ENCODE data around the gene EVC2. TPM values are rescaled to one million over a fixed set of nuclear protein-coding genes. Genes with fewer than 3 reads are reported as not detected.

The EVC2 gene
- total RNA-seq, 1 donor from 2014 or later, result 7.4 TPM

- no peak for DNase-seq (ENCODE audit: low spot score)
- no peak overlapping the region for H3K27ac Mint-ChIP-seq (ENCODE audit: unreplicated experiment)
- no peaks in the 10 kb centered on the region for H3K4me1 Mint-ChIP-seq (ENCODE audit: unreplicated experiment)
- no peaks in the 10 kb centered on the region for H3K27me3 Mint-ChIP-seq (ENCODE audit: unreplicated experiment)
- no peak for TF ChIP-seq CTCF (IDR thresholded peaks at IDR 0.05; ENCODE audit: unreplicated experiment)
- no peaks in the 10 kb centered on the region for H3K9me3 Mint-ChIP-seq (ENCODE audit: unreplicated experiment)
- no peak overlapping the region for H3K4me3 Mint-ChIP-seq (ENCODE audit: unreplicated experiment)
- peaks cover 48% of the 10 kb centered on the region for H3K36me3 Mint-ChIP-seq (ENCODE audit: low read depth, unreplicated experiment)
Observed at GRCh38 chr4:5619913-5620625, 88.3 kb downstream of the EVC2 start.

- Mint-ChIP-seq H3K4me3 (ENCODE audit: unreplicated experiment) (no peak overlapping the region), H3K9me3 (ENCODE audit: unreplicated experiment) (no peaks in the 10 kb centered on the region), H3K4me1 (ENCODE audit: unreplicated experiment) (no peaks in the 10 kb centered on the region), H3K27me3 (ENCODE audit: unreplicated experiment) (peaks cover 3% of the 10 kb centered on the region), H3K36me3 (ENCODE audit: low read depth, unreplicated experiment) (peaks cover 47% of the 10 kb centered on the region), H3K27ac (ENCODE audit: unreplicated experiment) (no peak overlapping the region)
- DNase-seq (ENCODE audit: low spot score), result no peak
- no peak for TF ChIP-seq CTCF (IDR thresholded peaks at IDR 0.05; ENCODE audit: unreplicated experiment)
Observed at GRCh38 chr4:5618051-5618960, 90.1 kb downstream of the EVC2 start.

GRCh38 chr4:5616331-5616950, 91.9 kb downstream of the EVC2 start:
- no peak for TF ChIP-seq CTCF (IDR thresholded peaks at IDR 0.05; ENCODE audit: unreplicated experiment)
- no peak for DNase-seq (ENCODE audit: low spot score)
- peaks cover 4% of the 10 kb centered on the region for H3K27me3 Mint-ChIP-seq (ENCODE audit: unreplicated experiment)
- H3K9me3 Mint-ChIP-seq (ENCODE audit: unreplicated experiment), result no peaks in the 10 kb centered on the region
- no peak overlapping the region for H3K4me3 Mint-ChIP-seq (ENCODE audit: unreplicated experiment)
- peaks cover 49% of the 10 kb centered on the region for H3K36me3 Mint-ChIP-seq (ENCODE audit: low read depth, unreplicated experiment)
- no peaks in the 10 kb centered on the region for H3K4me1 Mint-ChIP-seq (ENCODE audit: unreplicated experiment)
- H3K27ac Mint-ChIP-seq (ENCODE audit: unreplicated experiment), result no peak overlapping the region

- Mint-ChIP-seq H3K27ac (ENCODE audit: unreplicated experiment) (no peak overlapping the region), H3K36me3 (ENCODE audit: low read depth, unreplicated experiment) (peaks cover 47% of the 10 kb centered on the region), H3K27me3 (ENCODE audit: unreplicated experiment) (peaks cover 4% of the 10 kb centered on the region), H3K4me3 (ENCODE audit: unreplicated experiment) (no peak overlapping the region), H3K9me3 (ENCODE audit: unreplicated experiment) (no peaks in the 10 kb centered on the region), H3K4me1 (ENCODE audit: unreplicated experiment) (no peaks in the 10 kb centered on the region)
- TF ChIP-seq CTCF (IDR thresholded peaks at IDR 0.05; ENCODE audit: unreplicated experiment), result no peak
- no peak for DNase-seq (ENCODE audit: low spot score)
Observed at GRCh38 chr4:5615496-5616075, 92.8 kb downstream of the EVC2 start.

Measured in endothelial cell (in vitro differentiated cells).